HG03520 (cell line): Measurements from ENCODE around the gene TVP23B.
"Not testable (repeated sequence)": the region's sequence is repeated elsewhere in the genome, so short reads cannot be mapped to it uniquely, and the experiment has no call there.

ENCODE experiments used
- ATAC-seq: cut with Tn5 transposase; IDR thresholded peaks from one replicate; pipeline ENCODE4 v1.9.1; 2021; ENCODE audit warnings: mild to moderate bottlenecking, moderate library complexity; ENCODE audit not compliant: unreplicated experiment

Gene TVP23B

DNA sequence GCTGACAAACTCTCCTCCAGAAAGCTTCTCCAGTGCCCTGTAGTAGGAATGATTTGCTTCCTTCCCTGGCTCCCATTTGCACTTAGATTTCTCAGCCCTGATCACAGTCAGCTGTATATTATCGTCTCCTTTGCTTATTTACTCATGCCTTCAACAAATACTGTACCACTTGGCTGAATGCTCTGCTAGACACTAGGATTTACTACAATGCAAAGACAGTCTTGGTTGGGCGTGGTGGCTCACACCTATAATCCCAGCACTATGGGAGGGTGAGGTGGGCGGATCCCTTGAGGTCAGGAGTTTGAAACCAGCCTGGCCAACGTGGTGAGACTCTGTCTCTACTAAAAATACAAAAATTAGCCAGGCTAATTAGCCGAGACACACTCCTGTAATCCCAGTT lies 5.9 kb downstream of the TVP23B start:
- ATAC-seq: not testable (repeated sequence)

DNA sequence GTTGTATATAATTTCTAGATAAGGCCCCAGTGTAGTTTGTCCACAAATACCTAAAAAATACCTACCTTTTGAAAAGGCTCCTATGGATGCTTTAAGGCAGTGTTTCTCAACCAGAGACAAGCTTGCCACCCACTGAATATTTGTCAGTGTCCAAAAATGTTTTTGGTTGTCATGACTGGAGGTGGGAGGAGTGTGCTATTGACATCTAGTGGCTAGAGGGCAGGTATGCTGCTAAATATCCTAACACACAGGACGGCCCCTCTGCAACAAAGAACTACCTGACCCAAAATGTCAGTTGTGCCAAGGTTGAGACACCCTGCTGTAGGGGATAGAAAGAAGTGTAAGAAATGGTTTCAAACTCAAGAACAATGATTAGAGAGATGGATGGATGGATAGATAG lies 10.4 kb downstream of the TVP23B start:
- ATAC-seq: not testable (repeated sequence)

GRCh38 chr17:18794841-18795240 lies 13.9 kb downstream of the TVP23B start:
- ATAC-seq: not testable (repeated sequence)

DNA sequence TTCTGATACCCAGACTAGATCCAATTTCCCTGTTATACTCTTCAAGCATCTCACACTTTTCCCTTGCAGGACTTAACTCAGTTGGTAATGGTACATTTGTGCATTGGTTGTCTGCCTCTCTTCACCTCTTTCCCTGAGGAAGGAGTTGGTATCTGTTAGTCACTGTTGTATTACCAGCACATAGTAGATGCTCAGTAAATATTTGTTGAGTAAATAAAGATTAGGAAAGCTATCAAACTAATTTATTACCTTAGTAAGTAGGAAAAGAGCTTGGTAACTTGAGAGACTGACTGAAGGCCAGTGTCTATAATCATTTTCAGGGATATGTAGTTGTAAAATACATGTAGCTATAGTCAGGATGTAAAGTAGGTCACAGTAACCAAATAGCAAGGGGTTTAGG lies 15.9 kb downstream of the TVP23B start:
- ATAC-seq: not testable (repeated sequence)

GRCh38 chr17:18803458-18804245 lies 22.7 kb downstream of the TVP23B start:
- not testable (repeated sequence) for ATAC-seq

DNA sequence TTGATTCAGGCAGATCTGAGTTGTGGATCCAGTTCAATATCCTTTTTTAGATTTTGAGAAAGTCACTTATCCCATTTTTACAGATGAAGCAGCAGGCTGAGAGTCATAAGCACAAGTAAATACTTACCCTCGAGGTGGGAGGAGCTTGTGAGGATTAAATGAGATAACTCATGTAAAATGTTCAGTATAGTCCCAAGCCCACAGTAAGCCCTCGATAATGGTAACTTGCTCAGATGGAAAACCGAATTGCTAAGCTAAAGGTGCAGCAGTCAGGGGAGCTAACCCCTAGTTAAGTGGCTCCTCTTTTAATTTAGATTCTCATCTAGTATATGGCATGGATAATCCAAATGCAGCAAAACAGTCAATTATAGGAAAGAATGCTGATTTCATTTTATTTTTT lies 34.9 kb downstream of the TVP23B start:
- ATAC-seq: not testable (repeated sequence)

DNA sequence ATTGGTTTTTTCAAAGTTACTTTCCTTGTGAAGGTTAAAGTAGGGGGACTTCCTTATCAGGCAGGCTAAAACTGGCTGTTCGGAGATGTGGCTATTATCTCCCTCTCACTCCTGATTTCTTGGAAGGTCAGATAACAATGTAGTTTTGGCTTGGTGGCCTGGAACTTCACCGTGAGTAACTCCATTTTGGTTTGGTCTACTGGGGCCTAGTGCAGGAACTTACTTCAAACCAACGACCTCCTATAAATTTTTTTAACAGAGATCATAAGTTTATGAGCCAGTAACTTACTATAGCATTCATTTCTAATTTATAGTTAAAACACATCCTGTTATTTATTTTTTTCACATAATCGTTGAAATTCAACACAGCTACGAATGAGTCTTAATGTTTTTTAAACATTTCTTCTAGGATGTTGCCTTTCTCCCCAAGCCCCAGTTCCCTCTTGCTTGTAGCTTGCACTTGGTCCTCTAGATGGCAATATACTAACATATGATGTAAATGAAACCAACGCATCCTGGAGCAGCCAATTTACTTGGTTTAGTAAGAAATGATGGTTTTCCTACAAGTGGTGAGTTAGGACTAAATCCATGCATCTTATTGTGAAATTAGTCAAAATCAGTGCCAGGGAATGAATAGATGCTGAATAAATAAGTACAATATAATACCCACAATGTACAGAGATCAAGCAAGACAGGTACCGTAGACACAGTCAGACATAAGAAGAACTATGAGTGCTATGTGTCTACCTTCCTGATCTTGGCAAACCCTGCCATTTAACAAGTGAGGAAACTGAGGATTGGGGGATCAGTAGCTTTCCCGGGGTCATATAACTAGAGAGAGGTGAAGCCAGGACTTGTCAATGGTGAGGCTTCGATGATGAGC lies 35.7 kb downstream of the TVP23B start:
- ATAC-seq: not testable (repeated sequence)

DNA sequence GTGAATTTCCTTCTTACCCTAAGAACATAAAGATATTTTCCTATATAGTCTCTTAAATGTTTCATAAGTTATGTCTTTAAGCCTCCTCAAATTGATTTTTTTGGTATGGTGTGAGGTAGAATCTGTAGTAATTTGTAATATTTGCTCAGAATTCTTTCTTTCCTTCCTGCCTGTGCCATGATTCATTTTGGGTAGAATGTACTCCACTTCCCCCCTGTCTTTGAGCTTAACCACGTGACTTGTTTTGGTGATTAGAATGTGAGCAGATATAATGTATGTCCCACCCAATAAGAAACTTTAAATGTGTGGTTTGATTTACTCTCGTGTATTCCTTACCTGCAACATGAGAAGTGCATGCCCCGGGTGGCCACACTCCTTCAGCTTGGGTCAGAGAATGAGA lies 40.4 kb downstream of the TVP23B start:
- ATAC-seq: not testable (repeated sequence)

DNA sequence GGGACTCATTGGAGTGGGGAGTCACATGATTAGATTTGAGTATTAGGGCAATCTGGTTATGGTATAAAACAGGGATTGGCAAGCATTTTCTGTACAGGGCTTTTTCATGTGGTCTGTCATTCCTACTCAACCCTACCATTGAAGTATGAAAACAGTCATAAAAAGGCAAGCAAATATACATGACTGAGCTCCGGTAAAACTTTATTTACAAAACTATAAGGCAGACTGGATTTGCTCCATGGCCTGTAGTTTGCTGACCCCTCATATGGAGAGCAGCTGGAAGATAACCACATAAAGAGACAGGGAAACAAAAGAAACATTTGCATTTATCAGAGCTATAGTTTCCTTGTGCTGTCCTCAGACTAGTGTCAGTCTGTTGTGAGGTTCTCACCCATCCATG lies 46.6 kb downstream of the TVP23B start:
- ATAC-seq: not testable (repeated sequence)

- no peak for ATAC-seq
These were observed 67.5 kb downstream of the TVP23B start for GRCh38 chr17:18848501-18848900.

GRCh38 chr17:18850679-18851078 lies 69.7 kb downstream of the TVP23B start:
- no peak for ATAC-seq

GRCh38 chr17:18851201-18851600 lies 70.2 kb downstream of the TVP23B start:
- ATAC-seq: no peak

- no peak for ATAC-seq
These were observed 74.0 kb downstream of the TVP23B start for GRCh38 chr17:18854956-18855355.

DNA sequence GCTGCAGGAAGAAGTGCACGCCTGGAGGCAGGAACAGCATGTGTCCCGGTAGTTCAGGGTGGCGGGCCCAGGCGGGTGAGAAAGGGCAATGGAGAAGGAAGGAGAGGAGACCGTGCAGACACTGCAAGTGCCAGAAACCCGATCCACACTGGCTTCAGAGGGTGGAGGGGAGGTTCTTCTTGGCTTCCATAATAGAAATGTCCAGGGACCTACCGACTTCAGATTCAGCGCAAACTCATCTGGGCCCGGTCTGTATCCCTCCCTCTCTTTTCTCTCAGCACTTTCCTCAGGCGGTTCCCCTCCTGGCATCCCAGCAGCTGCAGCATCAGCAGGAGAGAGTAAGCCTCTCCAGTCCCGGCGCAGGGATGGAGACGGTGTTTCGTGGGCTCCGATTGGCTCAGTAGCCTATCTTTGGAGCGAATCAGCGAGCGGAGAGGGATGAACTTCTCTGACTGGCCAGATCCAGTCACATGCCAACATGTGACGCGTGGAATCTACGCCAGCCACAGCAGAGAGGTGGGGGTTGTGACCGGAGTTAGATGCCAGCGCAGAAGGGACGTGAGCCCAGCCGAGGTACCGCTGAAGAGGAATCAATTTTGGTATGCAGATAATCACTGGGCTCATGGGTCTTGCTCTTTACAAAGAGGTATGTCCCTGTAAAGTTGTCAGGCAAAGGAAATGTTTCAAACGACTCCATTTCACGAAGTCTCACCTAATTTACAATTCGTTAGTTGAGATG lies 75.0 kb downstream of the TVP23B start:
- ATAC-seq: peak; percentile 70
